ENCODE results near the gene GPER1. TPM values are rescaled to one million over a fixed set of nuclear protein-coding genes. Genes with fewer than 3 reads are reported as not detected.

Gene GPER1
- total and polyA plus RNA-seq, 4 donors: 2.9 to 23.1 (median 7.4) TPM

DNA sequence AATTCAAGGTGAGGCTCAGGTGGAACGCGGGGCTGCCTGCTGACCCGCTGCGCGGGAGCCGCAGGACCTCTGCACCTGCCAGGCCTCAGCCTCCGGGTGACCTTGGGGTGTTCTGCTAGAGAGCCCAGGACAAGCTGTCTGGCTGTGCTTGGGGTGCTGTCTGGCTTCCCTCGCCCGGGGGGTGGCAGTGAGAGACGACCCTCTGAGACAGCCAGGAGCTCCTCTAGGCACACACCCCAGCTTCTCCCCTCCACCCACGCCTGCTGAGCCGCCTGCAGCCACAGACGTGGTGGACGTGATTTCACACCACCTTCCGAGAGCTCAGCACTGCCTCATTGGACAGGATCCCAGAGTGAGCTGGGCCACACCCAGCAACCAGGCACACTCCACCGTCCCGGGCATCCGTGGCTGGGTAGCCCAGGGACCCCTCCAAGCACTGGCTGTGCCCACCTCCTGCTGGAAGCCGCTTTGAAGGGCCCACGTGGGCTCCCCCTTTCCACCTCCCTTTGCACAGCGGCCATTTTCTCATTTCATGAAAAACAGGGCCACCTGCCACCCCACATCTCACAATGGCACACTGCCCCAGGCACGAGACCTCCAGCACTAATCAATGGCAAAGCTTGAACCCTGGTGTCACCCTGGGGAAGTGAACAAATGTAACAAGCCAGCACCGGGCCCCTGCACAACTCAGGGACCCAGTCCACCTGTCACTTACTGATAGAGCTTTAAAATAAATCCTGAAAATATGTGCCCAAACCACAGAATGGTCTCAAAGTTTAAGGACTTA lies 37.1 kb downstream of the GPER1 start:
- TF ChIP-seq, protein P1, sequence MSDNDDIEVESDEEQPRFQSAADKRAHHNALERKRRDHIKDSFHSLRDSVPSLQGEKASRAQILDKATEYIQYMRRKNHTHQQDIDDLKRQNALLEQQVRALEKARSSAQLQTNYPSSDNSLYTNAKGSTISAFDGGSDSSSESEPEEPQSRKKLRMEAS (IDR thresholded peaks at IDR 0.05): no peak
- no peak for TF ChIP-seq YY1 (IDR thresholded peaks at IDR 0.05)
- Histone ChIP-seq H3K9ac (ENCODE audit: low read depth in 1 of 2, low read length in 2 of 2) (no peak overlapping the region), H3K4me3 (ENCODE audit: low read depth in 1 of 3, low read length in 3 of 3) (no peak overlapping the region), H3K27me3 (ENCODE audit: control insufficient read depth in 4 of 4, insufficient read depth in 4 of 4, low read length in 3 of 4) (no peaks in the 10 kb centered on the region), H3K9me3 (ENCODE audit: control insufficient read depth in 4 of 4, low read length in 3 of 4) (no peaks in the 10 kb centered on the region), H3K4me1 (ENCODE audit: control insufficient read depth in 4 of 4, insufficient read depth in 4 of 4, low read length in 3 of 4) (peaks cover 0 to 13% (median 8%) of the 10 kb centered on the region in 4 donors), H3K36me3 (ENCODE audit: control insufficient read depth in 4 of 4, insufficient read depth in 3 of 4, low read depth in 1 of 4, low read length in 3 of 4) (no peaks in the 10 kb centered on the region), H3K27ac (ENCODE audit: low read depth in 1 of 2, low read length in 2 of 2) (peak overlapping the region in 1 of 2 donors; percentile 31)
- no peak for DNase-seq (ENCODE audit: low spot score)
- WGBS: 68% methylated on average over 23 of the region's 23 CpGs

DNA sequence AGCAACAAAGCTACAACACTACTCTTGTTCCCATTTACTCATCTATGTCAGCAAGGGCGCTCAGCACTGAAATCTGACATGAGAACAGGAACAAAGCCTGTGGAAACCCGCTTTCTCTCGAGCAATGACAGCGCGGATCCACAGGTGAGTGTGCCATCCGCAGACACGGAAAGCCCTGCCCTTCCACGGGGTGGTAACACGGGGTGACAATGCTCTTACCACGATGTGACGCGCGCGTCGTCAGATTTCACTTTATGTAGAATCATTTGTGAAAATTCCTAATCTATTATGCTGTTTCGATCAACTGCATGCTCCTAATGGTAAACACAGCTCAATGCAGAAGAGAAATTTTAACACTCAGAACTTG lies 37.7 kb downstream of the GPER1 start:
- H3K9me3 ChIP-seq (ENCODE audit: control insufficient read depth in 4 of 4, low read length in 3 of 4): no peaks in the 10 kb centered on the region
- no peak overlapping the region for H3K4me3 ChIP-seq (ENCODE audit: low read depth in 1 of 3, low read length in 3 of 3)
- TF ChIP-seq GABPA (IDR thresholded peaks at IDR 0.05 in 1 of 2, conservative IDR thresholded peaks at IDR 0.05 in 1 of 2): no peak
- peaks cover 0 to 13% (median 8%) of the 10 kb centered on the region in 4 donors for H3K4me1 ChIP-seq (ENCODE audit: control insufficient read depth in 4 of 4, insufficient read depth in 4 of 4, low read length in 3 of 4)
- H3K27ac ChIP-seq (ENCODE audit: low read depth in 1 of 2, low read length in 2 of 2): no peak overlapping the region
- 98% methylated on average over 16 of the region's 16 CpGs for WGBS
- DNase-seq (ENCODE audit: low spot score): no peak
- H3K36me3 ChIP-seq (ENCODE audit: control insufficient read depth in 4 of 4, insufficient read depth in 3 of 4, low read depth in 1 of 4, low read length in 3 of 4): no peaks in the 10 kb centered on the region
- no peaks in the 10 kb centered on the region for H3K27me3 ChIP-seq (ENCODE audit: control insufficient read depth in 4 of 4, insufficient read depth in 4 of 4, low read length in 3 of 4)
- H3K9ac ChIP-seq (ENCODE audit: low read depth in 1 of 2, low read length in 2 of 2): no peak overlapping the region

DNA sequence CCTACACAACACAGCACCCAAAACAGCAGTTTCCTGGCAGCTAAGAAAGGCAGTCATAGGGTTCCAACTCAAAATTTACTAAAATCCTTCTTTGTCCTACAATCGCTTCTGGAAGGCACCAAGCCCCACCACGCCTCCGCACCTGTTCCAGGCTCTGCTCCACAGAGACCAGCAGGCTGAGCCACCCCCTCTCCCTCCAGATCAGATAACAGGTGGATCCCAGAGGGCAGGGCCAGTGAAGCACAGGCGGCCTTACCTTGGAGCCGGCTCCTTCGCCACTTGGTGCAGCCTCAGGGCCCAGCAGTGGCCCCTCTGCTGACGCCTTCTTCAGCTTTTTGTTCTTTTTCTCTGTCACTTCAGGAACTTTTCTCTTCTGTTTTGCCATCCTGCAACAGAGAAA lies 39.1 kb downstream of the GPER1 start:
- Histone ChIP-seq H3K27me3 (ENCODE audit: control insufficient read depth in 4 of 4, insufficient read depth in 4 of 4, low read length in 3 of 4) (no peaks in the 10 kb centered on the region), H3K9me3 (ENCODE audit: control insufficient read depth in 4 of 4, low read length in 3 of 4) (no peaks in the 10 kb centered on the region), H3K36me3 (ENCODE audit: control insufficient read depth in 4 of 4, insufficient read depth in 3 of 4, low read depth in 1 of 4, low read length in 3 of 4) (no peaks in the 10 kb centered on the region), H3K4me1 (ENCODE audit: control insufficient read depth in 4 of 4, insufficient read depth in 4 of 4, low read length in 3 of 4) (peaks cover 0 to 13% (median 8%) of the 10 kb centered on the region in 4 donors), H3K9ac (ENCODE audit: low read depth in 1 of 2, low read length in 2 of 2) (no peak overlapping the region), H3K4me3 (ENCODE audit: low read depth in 1 of 3, low read length in 3 of 3) (no peak overlapping the region), H3K27ac (ENCODE audit: low read depth in 1 of 2, low read length in 2 of 2) (no peak overlapping the region)
- 97% methylated on average over 7 of the region's 7 CpGs for WGBS
- TF ChIP-seq, protein P2, sequence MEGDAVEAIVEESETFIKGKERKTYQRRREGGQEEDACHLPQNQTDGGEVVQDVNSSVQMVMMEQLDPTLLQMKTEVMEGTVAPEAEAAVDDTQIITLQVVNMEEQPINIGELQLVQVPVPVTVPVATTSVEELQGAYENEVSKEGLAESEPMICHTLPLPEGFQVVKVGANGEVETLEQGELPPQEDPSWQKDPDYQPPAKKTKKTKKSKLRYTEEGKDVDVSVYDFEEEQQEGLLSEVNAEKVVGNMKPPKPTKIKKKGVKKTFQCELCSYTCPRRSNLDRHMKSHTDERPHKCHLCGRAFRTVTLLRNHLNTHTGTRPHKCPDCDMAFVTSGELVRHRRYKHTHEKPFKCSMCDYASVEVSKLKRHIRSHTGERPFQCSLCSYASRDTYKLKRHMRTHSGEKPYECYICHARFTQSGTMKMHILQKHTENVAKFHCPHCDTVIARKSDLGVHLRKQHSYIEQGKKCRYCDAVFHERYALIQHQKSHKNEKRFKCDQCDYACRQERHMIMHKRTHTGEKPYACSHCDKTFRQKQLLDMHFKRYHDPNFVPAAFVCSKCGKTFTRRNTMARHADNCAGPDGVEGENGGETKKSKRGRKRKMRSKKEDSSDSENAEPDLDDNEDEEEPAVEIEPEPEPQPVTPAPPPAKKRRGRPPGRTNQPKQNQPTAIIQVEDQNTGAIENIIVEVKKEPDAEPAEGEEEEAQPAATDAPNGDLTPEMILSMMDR (IDR thresholded peaks at IDR 0.05; ENCODE audit: low read depth, low read length, missing input control): no peak
- TF ChIP-seq RAD21 (IDR thresholded peaks at IDR 0.05) (no peak), HNF4A (conservative IDR thresholded peaks at IDR 0.05) (no peak), HNF4G (IDR thresholded peaks at IDR 0.05) (no peak), EGR1 (IDR thresholded peaks at IDR 0.05; ENCODE audit: low read depth in 2 of 2) (no peak), RXRA (IDR thresholded peaks at IDR 0.05) (no peak), GABPA (IDR thresholded peaks at IDR 0.05 in 1 of 2, conservative IDR thresholded peaks at IDR 0.05 in 1 of 2) (no peak), FOXA1 (IDR thresholded peaks at IDR 0.05) (no peak), SP1 (IDR thresholded peaks at IDR 0.05) (no peak), JUND (IDR thresholded peaks at IDR 0.05) (no peak), FOXA2 (IDR thresholded peaks at IDR 0.05) (no peak), TAF1 (conservative IDR thresholded peaks at IDR 0.05) (no peak), YY1 (IDR thresholded peaks at IDR 0.05) (no peak), NR2F2 (IDR thresholded peaks at IDR 0.05) (no peak)
- TF ChIP-seq, protein P3, sequence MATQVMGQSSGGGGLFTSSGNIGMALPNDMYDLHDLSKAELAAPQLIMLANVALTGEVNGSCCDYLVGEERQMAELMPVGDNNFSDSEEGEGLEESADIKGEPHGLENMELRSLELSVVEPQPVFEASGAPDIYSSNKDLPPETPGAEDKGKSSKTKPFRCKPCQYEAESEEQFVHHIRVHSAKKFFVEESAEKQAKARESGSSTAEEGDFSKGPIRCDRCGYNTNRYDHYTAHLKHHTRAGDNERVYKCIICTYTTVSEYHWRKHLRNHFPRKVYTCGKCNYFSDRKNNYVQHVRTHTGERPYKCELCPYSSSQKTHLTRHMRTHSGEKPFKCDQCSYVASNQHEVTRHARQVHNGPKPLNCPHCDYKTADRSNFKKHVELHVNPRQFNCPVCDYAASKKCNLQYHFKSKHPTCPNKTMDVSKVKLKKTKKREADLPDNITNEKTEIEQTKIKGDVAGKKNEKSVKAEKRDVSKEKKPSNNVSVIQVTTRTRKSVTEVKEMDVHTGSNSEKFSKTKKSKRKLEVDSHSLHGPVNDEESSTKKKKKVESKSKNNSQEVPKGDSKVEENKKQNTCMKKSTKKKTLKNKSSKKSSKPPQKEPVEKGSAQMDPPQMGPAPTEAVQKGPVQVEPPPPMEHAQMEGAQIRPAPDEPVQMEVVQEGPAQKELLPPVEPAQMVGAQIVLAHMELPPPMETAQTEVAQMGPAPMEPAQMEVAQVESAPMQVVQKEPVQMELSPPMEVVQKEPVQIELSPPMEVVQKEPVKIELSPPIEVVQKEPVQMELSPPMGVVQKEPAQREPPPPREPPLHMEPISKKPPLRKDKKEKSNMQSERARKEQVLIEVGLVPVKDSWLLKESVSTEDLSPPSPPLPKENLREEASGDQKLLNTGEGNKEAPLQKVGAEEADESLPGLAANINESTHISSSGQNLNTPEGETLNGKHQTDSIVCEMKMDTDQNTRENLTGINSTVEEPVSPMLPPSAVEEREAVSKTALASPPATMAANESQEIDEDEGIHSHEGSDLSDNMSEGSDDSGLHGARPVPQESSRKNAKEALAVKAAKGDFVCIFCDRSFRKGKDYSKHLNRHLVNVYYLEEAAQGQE (IDR thresholded peaks at IDR 0.05): no peak
- TF ChIP-seq, protein P1 (IDR thresholded peaks at IDR 0.05): no peak
- TF ChIP-seq, protein P4, sequence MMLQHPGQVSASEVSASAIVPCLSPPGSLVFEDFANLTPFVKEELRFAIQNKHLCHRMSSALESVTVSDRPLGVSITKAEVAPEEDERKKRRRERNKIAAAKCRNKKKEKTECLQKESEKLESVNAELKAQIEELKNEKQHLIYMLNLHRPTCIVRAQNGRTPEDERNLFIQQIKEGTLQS (IDR thresholded peaks at IDR 0.05): no peak
- TF ChIP-seq, protein P5, sequence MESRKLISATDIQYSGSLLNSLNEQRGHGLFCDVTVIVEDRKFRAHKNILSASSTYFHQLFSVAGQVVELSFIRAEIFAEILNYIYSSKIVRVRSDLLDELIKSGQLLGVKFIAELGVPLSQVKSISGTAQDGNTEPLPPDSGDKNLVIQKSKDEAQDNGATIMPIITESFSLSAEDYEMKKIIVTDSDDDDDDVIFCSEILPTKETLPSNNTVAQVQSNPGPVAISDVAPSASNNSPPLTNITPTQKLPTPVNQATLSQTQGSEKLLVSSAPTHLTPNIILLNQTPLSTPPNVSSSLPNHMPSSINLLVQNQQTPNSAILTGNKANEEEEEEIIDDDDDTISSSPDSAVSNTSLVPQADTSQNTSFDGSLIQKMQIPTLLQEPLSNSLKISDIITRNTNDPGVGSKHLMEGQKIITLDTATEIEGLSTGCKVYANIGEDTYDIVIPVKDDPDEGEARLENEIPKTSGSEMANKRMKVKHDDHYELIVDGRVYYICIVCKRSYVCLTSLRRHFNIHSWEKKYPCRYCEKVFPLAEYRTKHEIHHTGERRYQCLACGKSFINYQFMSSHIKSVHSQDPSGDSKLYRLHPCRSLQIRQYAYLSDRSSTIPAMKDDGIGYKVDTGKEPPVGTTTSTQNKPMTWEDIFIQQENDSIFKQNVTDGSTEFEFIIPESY (IDR thresholded peaks at IDR 0.05): no peak
- no peak for DNase-seq (ENCODE audit: low spot score)
